Left forelimb (tissue), 1 donor: ENCODE measurements around the gene SPR.

Source experiments
- DNase-seq: peaks from one replicate; pipeline ENCODE4 v3.0.0-alpha.2; 2018; ENCODE audit warnings: low spot score

The SPR gene

GRCh38 chr2:72931280-72931910, 44.2 kb downstream of the SPR start:
- DNase-seq, result peak; percentile 49

GRCh38 chr2:72932045-72932740, 45.0 kb downstream of the SPR start:
- no peak for DNase-seq

DNA sequence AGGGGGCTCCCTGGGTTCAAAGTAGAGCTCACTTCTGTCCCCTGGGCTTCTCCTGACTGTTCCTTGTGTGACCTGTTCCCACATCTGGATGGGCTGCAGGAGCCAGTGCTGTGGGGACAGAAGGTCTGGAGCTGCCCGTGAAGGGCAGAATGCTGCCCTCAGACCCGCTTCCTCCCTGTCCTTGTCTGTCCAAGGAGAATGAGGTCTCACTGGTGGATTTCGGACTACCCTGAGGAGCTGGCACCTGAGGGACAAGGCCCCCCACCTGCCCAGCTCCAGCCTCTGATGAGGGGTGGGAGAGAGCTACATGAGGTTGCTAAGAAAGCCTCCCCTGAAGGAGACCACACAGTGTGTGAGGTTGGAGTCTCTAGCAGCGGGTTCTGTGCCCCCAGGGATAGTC, 45.6 kb downstream of the SPR start:
- no peak for DNase-seq

DNA sequence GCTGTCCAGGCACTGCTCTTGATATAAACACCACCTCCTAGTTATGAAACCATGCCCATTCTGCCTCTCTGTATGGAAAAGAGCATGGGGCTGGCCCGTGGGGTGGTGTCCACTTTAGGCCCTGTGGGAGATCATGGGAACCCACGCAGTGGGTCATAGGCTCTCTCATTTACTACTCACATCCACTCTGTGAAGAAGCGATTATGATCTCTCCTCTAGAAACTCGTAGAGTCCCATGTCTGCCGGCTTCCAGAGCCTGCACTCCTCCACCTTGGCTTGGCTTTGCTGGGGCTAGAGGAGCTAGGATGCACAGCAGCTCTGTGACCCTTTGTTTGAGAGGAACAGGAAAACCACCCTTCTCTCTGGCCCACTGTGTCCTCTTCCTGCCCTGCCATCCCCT, 46.0 kb downstream of the SPR start:
- no peak for DNase-seq

- no peak for DNase-seq
These were observed 46.5 kb downstream of the SPR start for GRCh38 chr2:72933646-72934151.

DNA sequence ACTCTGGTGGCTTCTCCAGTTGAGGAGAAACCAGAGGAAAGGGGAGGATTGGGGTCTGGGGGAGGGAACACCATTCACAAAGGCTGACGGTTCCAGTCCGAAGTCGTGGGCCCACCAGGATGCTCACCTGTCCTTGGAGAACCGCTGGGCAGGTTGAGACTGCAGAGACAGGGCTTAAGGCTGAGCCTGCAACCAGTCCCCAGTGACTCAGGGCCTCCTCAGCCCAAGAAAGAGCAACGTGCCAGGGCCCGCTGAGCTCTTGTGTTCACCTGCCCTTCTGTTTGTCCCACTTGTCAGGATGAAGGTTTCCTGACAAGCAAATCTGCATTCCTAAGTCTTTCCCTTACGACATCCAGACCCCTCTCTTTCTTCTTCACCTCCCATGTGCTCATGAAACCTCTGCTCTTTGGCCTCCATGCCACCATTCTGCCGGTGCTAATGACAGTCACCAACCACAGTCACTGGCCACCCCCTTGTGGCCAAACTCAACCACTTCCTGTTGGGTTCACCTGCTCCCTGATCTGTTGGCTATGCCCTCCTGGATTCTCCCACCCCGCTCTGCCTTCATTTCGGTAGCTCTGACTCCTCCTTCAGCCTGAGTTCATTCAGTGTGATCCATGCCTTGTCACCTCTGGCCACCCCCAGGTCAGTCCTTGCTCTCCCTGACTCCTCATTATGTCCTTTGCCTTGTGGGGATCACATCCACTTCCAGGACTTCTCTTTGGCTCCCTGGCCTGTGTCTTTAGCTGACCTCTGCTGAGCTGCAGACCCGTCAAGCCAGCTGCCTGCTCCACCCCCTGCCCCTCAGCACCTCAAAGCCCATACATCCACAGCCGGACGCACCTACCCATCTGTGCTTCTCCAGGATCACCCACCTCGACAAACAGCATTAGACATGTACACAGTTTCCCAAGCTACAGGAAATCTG, 47.7 kb downstream of the SPR start:
- DNase-seq, result no peak

GRCh38 chr2:72935611-72935957, 48.4 kb downstream of the SPR start:
- DNase-seq, result no peak

GRCh38 chr2:72936660-72937355, 49.6 kb downstream of the SPR start:
- DNase-seq, result no peak

- DNase-seq, result no peak
These were observed 50.1 kb downstream of the SPR start for GRCh38 chr2:72937356-72937669.

DNA sequence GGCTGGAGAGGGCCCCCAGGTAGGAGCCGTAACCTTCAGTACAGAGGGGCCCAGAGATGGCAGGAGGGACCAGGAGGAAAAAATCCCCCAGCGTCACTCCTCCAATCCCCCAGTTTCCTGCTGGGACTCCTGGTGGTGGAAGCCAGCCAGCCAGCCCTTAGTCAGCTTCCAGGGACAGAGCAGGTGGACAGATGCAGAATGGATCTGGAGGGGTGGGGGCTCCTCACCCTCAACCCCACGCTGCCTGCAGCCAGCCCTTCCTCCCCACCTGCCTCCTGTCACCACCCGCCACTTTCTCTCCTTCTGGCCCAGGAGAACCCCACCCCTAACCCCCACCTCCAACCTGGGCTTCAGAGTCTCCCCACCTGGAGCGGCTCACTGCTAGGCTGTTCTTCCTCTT, 51.2 kb downstream of the SPR start:
- DNase-seq, result no peak

DNA sequence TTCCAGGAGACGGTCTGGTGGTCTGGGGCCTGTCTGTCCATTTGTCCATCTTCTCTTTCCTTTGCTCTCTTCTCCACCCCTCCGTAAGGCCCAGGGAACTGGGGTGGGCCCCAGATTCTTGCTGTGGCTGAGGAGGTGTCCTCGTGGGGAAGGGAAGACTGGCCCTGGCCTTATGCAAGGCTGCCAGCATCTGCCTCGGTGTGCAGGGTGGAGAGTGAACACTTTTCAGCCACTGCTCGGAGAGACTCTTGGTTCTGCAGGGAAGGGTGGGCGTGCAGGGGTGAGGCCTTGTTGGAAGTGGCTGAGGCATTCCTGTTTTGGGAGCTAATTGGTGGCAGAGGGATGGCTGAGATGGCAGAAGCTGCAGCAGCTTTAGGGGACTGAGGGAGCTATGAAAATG, 53.2 kb downstream of the SPR start:
- DNase-seq, result no peak

DNA sequence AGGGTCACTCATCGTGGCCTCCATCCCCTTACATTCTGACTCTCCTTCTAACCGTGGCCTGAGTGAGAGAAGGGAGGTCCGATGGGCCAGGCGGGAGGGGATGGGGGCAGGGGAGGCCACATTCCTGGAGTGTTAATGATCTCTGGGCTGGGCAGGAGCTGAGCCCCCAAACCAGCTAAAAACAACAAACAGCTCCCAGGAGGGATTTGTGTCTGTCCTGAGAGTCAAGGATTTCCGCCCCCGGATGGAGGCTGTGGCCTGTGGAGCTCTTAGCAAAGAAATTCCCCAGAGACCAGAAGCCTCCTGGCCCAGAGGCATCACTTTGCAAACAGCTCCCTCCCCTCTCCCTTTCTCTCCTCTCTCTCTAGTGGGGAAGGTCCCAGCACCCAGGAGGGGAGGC, 53.6 kb downstream of the SPR start:
- DNase-seq, result no peak
